ENCODE results near the gene NEK4.
"Not testable (repeated sequence)": the region's sequence is repeated elsewhere in the genome, so short reads cannot be mapped to it uniquely, and the experiment has no call there.

NEK4 gene

DNA sequence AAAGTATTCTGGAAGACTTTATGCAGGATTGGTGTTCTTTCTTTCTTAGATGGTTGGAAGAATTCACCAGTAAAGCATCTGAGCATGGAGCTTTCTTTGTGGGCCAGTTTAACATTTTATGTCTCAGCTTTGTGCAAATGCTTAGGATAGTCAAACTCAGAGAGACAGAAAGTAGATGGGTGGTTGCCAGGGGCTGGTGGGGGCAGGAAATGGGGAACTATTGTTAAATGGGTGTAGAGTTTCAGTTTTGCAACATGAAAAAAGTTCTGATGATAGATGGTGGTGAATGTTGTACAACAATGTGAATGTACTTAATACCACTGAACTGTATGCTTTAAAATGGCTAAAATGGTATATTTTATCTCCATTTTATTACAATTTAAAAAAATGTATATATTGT is 40.1 kb downstream of the NEK4 start:
- no peak for DNase-seq

GRCh38 chr3:52728753-52729152 is 42.0 kb downstream of the NEK4 start:
- DNase-seq, result not testable (repeated sequence)

GRCh38 chr3:52724511-52724910 is 46.2 kb downstream of the NEK4 start:
- DNase-seq, result no peak

DNA sequence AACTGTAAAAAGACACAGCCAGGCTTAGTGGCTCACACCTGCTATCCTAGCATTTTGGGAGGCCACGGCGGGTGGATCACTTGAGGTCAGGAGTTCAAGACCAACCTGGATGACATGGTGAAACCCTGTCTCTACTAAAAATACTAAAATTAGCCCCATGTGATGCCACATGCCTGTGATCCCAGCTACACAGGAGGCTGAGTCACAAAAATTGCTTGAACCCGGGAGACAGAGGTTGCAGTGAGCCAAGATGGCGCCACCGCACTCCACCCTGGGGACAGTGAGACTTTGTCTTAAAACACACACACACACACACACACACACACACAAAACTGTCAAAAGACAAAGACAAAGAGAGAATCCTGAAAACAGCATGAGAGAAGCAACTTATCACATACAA is 46.8 kb downstream of the NEK4 start:
- no peak for DNase-seq

- no peak for DNase-seq
These were observed 48.2 kb downstream of the NEK4 start for GRCh38 chr3:52722491-52722890.

DNA sequence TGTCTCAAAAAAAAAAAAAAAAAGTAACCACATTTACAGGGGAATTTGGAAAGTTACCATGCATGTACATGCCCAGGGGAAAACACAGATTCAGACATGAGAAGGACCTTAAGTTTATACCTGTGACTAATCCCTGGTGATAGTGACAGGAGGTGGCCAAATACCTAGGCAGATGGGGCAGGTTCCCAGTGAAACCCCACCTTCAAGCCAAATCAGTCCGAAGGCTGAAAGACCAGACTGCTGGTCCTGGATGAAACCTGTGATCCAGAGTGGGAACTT is 49.1 kb downstream of the NEK4 start:
- DNase-seq, result no peak

DNA sequence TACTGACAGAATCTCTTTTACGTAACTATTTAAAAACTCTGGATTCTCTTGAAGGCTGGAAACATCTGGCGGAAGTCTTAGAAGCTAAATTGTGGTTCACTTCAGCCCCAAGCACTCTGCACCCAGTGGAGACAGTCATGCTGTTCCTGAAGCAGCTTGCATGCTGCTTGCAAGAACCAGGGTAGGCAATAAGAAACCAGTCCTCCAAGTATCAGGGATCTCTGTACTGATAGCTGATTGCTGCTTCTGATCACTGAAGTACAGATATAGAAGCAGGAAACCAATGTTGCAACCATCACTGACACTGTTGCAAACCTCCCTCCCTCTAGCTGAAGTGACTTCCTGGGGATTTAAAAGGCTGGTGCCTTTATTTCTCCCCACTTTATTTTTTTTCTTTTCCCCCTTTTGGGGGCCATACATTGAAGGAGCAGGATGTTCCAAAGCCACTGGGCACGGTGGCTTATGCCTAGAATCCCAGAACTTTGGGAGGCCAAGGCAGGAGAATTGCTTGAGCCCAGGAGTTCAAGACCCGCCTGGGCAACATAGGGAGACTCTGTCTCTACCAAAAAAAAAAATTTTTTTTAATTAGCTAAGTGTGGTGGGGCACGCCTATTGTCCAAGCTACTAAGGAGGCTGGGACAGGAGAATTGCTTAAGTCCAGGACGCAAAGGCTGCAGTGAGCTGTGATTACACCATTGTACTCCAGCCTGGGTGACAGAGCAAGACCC is 49.6 kb downstream of the NEK4 start:
- no peak for DNase-seq

DNA sequence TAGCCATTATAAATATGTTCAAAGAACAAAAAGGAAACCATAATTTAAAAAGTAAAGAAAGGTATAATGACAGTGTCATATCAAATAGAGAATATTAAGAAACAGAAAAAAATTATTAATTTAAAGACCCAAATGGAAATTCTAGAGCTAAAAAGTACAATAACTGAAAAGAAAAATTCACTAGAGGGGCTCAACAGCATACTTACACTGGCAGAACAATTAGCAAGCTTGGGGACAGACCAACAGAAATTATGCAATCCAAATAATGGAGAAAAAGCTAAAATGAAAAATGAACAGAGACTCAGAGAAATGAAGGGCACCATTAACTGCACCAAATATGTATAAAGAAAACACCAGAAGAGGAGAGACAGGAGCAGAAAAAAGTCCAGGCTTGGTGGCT is 51.1 kb downstream of the NEK4 start:
- DNase-seq, result no peak

DNA sequence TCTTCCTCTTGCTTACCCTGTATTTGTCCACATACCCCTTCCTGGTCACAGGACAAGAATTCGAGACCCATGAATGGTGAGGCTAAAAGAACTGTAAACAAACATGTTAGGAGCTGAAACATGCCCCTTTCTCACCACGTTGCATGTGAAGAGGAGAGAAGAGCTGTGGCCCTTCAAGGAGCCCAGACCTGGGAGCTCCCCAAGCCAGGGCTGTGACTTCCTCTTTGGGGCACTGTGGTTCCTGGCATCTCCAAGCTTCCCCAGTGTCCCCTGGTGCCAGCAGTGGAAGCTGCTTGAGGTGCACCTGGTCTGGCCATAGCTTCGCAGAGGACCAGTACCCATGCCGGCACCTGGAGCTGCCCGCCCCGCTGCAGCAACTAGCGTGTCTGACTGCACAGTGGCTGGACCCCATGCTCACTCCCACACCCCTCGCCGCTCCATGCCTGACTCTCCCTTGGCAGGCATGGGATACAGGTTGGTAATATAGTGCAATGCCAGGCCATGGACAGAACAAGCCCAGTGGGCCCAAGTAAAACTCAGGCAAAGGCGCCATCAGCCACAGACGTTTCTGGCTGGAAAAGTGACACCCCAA is 54.9 kb downstream of the NEK4 start:
- DNase-seq, result no peak

- no peak for DNase-seq
These were observed 56.1 kb downstream of the NEK4 start for GRCh38 chr3:52714335-52715302.

GRCh38 chr3:52712291-52713212 is 58.2 kb downstream of the NEK4 start:
- no peak for DNase-seq

DNA sequence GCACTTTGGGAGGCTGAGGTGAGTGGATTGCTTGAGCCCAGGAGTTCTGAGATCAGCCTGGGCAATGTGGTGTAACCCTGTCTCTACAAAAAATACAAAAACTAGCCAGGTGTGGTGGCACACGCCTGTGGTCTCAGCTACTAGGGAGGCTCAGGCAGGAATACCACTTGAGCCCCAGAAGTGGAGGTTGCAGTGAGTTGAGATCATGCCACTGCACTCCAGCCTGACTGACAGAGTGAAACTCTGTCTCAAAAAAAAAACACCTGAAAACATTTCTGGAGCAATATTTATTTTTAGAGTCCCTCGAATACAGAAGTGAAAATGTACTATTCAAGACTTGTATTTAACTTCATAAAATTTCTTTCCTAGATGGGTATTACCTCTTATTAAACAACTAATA is 60.2 kb downstream of the NEK4 start:
- DNase-seq, result no peak

DNA sequence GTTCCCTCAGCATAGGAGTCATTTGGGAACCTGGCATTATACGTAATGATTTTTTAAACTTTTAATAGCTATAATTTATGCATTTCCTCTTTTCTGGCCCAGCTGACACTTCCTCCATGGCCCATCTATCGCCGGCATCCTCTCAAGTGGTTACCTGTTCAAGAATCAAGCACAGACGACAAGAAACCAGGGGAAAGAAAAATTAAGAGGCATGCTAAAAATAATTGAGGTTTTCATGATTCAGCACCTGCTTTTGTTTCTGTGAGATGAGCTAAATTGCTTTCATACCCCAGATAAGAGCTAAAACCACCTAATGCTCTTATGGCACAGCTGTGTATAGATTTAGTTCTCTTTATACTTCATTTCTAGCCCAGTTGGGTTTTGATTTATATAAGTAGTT is 63.2 kb downstream of the NEK4 start:
- no peak for DNase-seq

DNA sequence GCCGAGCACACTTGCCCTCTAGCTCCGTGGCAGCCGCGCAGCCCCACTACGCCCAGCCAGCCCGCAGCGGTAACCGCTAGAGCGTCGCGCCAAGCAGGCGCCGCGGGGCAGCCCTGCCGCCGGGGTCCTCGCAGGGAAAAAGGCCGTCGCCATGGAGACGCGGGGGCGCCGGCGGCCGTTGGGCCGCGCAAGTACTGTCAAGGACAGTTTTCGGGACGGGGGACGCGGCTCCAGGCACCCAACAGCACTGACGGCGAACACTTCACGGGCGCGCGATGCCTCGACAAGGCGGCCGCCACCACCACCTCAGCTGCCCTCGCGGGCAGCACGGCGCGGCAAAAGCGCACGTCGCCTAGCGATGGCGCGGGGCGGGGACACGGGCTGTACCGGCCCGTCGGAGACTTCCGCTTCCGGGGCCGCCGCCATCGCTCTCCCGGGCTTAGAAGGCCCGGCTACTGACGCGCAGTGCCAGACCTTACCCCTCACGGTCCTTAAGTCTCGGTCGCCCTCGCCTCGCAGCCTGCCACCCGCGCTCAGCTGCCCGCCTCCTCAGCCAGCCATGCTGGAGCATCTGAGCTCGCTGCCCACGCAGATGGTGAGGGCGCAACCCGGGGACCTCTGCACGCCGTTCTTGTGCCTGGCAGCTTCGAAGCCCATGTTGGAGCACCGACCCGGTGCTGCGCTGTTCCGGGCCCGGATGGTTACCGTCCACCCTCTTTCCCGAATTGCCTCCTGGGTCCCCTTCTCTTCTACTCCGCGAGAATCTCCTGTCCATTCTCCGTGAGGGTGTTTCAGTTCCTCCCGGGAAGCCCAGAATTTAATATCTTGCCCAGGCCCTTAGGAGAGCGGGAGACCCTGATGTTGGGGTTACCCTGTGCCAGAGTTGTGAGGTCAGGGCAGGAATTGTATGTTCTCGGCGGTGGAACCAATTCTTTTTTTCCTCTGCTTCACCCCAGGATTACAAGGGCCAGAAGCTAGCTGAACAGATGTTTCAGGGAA is 64.8 kb downstream of the NEK4 start, which contains the start of the genes GLT8D1 and SPCS1:
TSS of gene GLT8D1 (minus strand) at position 104 of the 999 bp plus-strand sequence. CDS start 5,331 bp downstream, outside the sequence.
TSS of gene SPCS1 (plus strand) at position 419 of the 999 bp plus-strand sequence. CDS start at position 560, 141 bp downstream.
- peak; percentile 64 for DNase-seq

GRCh38 chr3:52705438-52705687 is 65.4 kb downstream of the NEK4 start:
- DNase-seq, result no peak

DNA sequence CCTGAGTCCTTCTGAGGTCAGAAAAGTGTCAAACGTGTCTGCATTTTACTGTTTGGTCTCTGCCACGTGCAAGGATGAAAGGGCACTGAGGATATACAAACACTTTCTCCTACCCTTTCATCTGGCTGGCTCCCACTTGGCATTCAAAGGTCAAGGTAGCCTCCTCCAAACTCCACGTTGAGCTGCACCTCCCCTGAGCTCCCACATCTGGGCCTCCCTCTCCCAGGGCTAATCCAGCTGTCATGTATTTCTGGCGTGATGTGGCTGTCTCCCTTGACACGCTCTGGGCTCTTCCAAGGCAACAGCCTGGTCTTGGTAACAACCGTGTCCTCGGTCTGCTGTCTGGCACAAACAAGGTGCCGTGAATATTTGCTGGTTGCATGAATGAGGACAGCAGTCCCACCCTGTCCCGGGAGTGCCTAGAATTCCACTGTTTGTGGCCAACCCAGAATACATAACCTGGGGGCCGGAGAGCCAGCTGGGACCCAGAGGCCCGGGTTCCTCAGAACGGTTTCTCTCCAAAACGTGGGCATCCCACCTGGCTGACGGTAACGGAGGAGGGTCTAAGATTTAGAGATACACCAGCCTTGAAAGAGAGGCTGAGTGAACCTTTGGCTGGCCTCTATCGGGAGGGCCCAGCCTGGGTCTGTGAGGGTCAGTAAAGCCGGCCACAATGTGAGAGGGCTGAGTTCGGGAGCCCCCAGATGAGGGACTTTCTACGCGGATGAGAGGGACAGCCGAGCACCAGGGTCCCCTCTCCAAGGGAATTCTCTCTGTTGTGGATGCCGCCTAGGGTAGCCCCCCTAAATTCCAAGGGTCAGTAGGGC is 65.9 kb downstream of the NEK4 start:
- no peak for DNase-seq

- no peak for DNase-seq
These were observed 67.4 kb downstream of the NEK4 start for GRCh38 chr3:52703341-52703740.

- DNase-seq, result no peak
These were observed 73.1 kb downstream of the NEK4 start for GRCh38 chr3:52697632-52697965.

- DNase-seq, result no peak
These were observed 73.7 kb downstream of the NEK4 start for GRCh38 chr3:52696830-52697631.

Data from DMS 273 treated with DMSO at 0.1 percent for 48 hours (cell line).